SKM-1 (cell line): ENCODE data around the gene MAP1LC3C.
"Not testable (repeated sequence)": the region's sequence is repeated elsewhere in the genome, so short reads cannot be mapped to it uniquely, and the experiment has no call there.

Source experiments
- DNase-seq: peaks from one replicate; lab custom pipeline; 2025; ENCODE audit not compliant: unreplicated experiment; lab: John Stamatoyannopoulos, UW

Gene MAP1LC3C

DNA sequence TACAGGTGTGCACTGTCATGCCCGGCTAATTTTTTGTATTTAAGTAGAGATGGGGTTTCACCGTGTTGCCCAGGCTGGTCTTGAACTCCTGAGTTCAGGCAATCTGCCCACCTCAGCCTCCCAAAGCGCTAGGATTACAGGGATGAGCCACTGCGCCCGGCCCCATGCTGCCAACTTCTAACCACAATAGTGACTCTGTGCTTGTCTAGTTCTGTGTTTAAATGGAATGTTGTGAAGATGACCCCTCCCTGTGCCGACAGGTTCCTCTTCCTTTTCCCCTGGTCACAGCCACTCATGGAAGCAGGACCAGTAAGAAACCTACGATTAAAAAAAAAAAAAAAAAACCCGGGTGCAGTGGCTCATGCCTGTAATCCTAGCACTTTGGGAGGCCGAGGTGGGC is 4.7 kb downstream of the MAP1LC3C start:
- no peak for DNase-seq

DNA sequence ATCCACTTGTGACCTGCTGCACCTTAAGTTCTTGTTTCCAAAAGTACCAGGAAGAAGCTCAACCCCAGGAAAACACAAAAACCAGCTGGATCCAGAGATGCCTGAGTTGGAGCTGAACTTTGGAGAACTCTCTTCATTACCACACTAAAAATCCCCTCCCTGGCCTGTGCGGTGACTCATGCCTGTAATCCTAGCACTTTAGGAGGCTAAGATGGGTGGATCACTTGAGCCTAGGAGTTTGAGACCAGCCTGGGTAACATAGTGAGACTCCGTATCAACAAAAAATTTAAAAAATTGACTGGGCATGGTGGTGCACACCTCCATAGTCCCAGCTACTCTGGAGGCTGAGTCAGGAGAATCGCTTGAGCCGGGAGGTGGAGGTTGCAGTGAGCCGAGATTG is 6.2 kb downstream of the MAP1LC3C start:
- no peak for DNase-seq

DNA sequence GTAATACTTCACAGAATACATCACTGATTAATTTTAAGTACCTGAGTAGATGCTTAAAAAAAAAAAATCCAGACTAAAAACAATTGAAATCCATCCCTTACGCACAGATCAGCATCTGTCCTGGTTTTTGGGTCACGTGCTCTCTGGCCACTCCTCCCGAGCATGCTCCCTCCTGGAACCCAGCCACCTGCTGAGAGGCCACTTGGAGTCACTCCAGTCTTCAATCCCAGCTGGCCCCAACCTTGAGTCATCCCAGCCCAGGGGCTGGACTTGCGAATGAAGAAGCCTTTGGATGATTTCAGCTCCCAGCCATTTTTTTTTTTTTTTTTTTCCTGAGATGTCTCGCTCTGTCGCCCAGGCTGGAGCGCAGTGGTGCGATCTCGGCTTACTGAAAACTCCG is 8.9 kb downstream of the MAP1LC3C start:
- DNase-seq: no peak

DNA sequence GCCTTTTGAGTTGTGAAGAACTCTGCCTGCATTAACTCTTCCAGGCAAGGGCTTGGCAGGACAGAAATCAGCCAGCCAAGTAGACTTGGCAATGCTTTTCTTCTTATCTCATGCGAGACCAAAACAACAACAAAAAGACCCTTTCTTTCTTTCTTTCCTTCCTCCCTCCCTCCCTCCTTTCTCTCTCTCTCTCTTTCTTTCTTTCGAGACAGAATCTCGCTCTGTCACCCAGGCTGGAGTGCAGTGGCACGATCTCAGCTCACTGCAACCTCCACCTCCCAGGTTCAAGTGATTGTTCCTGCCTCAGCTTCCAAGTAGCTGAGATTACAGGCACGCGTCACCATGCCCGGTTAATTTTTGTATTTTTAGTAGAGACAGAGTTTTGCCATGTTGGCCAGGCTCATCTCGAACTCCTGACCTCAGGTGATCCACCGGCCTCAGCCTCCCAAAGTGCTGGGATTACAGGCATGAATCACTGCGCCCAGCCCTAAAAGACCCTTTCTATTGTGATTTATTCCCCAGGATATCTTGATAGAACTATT is 10.4 kb downstream of the MAP1LC3C start:
- not testable (repeated sequence) for DNase-seq

DNA sequence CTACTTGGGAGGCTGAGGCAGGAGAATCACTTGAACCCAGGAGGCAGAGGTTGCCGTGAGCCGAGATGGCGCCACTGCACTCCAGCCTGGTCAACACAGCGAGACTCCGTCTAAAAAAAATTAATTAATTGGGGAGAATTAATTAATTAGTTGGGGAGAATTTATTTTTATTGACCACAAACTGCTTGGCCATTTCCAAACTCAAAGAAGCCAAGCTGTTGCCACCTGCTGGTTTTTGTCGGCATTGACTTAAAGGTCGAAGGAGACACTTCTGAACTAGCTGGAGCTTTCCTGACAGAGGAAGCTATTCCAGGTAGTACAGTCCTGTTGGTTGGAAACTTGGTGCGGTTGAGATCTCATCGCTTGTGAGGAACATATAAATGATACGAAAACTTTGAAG is 13.1 kb downstream of the MAP1LC3C start:
- peak; percentile 48 for DNase-seq

DNA sequence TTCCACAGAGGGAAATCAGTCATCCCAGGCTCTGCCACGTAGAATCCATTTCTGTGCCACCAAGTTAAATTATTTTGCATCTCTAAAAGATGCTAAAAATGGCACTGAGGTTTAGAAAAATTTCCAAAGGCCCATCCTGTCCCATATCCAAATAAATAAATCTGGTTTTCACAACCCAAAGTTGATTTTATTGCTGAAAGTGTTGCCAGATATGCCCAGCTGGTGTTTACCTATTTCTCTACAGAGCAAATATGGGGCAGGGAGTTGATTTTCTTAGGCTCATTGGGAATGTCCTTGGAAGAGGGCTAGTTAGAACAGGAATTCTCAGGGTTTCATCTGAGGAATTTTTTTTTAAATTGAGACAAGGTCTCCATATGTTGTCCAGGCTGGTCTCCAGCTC is 19.0 kb downstream of the MAP1LC3C start:
- DNase-seq: no peak

DNA sequence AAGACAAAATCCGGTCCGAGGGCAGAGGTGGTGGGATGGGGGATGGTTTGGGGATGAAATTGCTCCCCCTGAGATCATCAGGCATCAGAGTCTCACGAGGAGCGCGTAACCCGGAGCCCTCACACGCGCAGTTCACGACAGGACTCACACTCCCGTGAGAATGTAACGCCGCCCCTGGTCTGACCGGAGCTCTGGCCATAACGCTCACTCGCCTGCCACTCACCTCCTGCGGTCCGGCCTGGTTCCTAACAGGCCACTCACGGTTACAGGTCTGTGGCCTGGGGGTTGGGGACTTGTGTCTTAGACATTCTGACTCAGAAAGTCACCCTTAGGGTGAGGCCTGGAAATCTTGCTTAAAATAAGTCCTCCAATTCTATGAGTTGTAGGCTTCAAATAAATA is 19.8 kb downstream of the MAP1LC3C start:
- no peak for DNase-seq

DNA sequence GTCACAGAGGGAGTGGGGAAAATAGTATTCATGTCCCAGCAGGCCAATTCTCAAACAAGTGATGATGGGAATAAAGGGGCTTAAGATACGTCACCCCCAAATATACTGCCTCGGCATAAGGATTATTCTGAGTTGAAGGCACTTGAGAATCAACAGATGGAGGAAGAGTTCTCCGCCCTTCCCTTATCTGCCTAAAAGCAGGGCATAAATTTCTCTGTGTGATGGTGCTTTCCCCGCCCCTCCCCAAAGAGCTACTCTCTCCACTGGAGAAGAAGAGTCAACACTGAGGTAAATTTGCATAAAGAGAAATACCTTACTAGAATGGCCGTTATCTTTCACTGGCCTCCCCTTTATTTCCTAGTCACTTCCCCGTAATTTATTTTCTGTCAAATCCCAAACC is 22.7 kb downstream of the MAP1LC3C start:
- no peak for DNase-seq

DNA sequence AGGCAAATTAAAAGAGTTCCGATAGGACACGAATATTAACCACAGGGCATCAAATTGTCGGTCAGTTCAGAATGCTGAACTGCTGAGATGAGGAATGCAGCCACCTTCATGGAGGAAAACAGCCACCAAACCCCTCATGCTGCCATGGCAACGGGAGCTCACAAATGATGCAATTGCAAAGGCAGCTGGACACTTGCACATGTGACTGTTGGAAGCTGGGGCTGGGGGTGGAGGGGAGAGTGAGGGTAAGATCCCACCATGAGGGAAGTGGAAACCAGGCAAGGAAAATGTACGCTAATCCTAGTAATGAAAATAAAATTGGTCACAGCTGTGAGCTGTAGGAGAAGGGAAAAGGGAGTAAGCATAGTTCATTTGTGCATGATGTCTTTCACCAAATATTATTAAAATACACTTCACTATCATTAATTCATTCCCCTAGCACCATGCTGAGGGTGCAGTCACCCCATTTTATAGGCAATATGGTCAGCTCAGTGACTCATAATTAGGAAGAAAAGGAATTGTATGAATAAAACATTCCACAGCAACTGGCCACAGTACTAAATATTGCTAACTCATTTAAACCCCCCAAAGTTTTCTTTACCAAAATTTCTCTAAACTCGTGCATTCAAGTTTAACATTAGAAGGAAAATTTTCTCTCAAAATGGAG is 26.1 kb downstream of the MAP1LC3C start:
- DNase-seq: no peak

DNA sequence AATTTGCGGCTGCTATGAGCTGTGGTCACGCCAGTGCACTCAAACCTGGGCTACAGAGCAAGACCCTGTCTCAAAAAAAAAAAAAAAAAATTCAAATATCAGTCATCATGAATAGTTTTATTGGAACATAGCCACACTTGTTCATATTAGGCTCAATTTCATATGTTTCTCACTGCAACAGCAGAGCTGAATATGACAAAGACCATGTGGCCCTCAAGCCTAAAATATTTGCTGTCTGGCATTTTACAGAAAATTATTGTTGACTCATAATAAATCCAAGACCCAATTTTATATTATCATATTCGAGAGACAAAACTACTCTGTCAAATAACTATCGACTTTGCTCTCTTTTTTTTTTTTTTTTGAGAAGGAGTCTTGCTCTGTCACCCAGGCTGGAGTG is 30.3 kb downstream of the MAP1LC3C start:
- no peak for DNase-seq

DNA sequence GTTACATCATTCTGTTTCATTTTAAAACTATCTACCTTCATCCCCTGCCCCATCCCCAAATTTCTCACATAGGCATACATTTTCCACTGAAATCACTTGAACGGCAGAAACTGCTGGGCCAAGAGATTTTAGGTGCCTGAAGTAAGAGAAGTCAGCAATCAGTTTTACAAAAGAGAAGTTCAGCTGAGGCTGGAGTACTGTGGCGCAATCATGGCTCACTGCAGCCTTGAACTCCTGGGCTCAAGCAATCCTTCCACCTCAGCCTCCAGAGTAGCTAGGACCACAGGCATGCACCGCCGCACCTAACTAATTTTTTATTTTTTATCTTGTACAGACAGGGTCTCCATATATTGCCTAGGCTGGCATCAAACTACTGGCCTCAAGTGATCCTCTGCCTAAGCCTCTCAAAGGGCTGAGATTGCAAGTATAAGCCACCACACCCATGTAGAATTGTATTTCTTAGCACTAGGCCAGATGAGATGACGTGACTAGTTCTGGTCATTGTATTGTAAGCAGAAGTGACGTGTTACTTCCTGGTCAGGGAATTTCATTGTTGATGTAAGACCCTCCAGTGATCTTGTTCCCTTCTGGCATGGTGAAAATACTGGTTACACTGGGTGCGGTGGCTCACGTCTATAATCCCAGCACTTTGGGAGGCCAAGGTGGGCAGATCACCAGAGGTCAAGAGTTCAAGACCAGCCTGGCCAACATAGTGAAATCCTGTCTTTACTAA is 34.2 kb downstream of the MAP1LC3C start:
- peak; percentile 84 for DNase-seq

DNA sequence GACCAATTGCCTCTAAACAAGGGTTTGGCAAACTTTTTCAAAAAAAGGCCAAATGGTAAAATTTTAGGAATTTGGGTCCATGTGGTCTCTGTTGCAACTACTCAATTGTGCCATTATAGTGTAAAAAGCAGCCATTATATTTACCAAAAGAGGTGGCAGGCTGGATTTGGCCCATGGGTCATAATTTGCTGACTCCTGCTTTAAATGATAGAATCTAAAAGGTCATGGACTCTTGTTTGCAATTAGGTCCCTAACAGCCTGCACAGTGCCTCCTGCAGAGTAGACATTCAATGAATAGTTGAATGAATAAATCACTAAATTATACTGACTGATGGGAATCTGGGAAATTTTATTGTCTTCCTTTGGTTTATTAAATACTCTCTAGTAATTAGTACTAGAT is 35.2 kb downstream of the MAP1LC3C start:
- DNase-seq: no peak

DNA sequence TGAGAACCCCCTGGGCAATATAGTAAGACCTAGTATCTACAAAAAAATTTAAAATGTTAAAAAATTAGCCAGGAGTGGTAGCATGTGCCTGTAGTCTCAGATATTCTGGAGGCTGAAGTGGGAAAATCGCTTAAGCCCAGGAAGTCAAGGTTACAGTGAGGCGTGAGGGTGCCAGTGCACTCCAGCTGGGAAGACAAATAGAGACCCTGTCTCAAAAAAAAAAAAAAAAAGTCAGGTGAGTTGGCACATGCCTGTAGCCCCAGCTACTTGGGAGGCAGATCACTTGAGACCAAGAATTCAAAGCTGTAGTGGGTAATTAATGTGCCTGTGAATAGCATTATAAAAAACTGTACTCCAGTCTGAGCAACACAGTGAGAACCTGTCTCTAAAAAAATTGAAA is 36.7 kb downstream of the MAP1LC3C start:
- DNase-seq: no peak

DNA sequence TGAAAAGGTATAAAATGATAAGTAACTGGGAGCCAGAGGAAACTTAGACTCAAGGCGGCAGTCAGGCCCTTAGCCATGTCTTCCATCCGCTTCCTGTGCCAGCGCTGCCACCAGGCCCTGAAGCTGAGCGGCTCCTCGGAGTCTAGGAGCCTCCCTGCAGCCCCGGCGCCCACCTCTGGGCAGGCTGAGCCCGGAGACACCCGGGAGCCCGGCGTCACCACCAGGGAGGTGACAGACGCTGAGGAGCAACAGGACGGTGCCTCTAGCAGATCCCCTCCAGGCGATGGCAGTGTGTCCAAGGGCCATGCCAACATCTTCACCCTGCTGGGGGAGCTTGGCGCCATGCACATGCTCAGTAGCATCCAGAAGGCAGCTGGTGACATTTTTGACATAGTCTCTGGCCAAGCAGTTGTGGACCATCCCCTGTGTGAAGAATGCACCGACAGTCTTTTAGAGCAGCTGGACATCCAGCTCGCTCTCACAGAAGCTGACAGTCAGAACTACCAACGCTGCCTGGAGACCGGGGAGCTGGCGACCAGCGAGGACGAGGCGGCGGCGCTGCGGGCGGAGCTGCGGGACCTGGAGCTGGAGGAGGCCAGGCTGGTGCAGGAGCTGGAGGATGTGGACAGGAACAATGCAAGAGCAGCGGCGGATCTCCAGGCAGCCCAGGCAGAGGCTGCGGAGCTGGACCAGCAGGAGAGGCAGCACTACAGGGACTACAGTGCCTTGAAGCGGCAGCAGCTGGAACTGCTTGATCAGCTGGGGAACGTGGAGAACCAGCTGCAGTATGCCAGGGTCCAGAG is 41.0 kb downstream of the MAP1LC3C start, which contains the start of gene BECN2:
Gene BECN2, plus strand, starts transcription at position 76 of the 803 bp plus-strand sequence. Its CDS starts 0 bp downstream, at position 76.
- DNase-seq: no peak

DNA sequence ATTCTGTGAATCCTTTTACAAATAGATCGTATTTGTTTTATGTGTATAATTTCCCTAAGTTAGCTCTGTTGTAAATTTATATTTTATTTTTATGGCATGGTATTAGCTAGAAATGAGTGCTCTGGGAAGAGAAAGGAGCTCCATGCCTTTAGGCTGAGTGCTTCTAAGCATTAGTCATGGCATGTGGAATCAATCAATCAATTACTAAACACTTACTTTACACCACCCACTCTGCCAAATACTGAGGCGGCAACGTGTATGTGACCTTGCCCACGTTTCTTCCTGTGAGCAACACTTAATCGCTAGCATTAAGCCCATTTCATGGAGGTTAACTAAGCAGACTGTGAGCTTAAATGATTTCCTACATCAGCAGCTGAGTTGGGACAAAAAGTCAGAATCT is 48.5 kb downstream of the MAP1LC3C start:
- no peak for DNase-seq

DNA sequence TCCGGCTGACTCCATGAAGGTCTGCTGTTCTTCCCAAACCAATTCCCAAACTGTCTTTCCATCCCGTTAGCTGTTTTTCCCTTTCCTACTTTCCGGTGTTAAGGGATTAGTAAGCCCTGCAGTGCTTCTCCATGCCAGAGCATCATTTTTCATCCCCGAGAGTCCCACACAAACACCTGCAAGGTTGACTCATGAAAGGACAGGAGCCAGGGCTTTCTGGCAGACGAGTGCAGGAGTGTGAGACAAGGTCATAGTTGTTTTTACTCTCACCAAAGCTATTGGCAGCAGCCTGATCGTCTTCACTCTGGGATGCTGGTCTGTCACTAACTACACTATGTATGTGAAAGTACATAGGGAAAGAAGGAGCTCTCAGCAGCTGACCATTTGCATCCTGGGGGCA is 51.5 kb downstream of the MAP1LC3C start:
- DNase-seq: no peak
